Bone marrow (tissue), 2 donors: Measurements from ENCODE around the gene ALDH3A1.
"Not testable (repeated sequence)": the region's sequence is repeated elsewhere in the genome, so short reads cannot be mapped to it uniquely, and the experiment has no call there.

Experiments
- DNase-seq, 2 donors: peaks; one replicate each; lab custom pipeline; 2025; lab: John Stamatoyannopoulos, UW

ALDH3A1 gene

DNA sequence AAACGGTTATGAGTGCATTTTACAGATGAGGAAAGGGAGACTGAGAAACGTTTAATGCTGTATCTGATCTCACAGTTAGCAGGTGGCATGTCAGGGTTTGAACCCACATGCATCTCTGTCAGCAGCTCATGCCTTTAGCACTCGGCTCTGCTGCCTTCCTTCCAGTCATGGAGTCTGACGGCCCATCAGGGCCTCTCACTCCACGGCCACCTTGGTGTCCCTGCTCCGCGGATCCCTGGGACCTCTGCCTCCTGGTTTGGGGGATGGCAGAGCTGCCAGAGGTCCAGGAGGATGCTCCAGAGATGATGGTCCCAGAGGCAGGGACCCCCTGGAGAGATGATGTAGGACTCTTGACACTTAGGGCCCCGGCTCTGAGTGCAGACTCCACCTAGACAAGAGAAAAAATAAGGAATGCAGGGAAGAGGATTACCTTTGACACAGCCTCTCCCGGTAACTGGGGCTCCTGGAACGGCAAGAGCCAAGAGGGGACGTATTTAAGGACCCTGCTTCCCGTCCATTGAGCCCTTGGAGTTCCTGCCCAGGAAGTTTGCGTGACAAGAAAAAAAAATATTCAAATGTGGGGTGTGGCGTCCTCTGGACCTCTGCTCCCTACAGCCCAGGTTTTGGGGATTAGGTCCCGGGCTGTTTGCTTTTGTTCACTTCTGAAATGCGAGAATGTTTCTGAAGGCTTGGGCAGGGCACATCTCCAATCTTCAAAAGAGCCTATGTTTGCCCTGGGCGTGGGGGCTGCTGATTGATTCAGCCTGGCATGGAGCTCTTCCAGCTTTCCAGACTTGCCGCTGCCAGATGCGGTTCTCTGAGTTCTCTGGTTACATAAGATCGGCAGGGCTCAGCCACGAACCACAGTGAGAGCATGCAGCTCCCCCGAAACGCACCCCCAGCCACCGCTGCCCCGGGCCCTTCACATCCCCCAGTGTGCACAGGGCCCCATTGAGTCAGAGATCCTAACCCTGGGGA, at the start of gene ALDH3A1:
Gene ALDH3A1, minus strand, starts transcription at position 470 of the 978 bp plus-strand sequence. CDS start 3,169 bp downstream, outside the sequence.
- no peak for DNase-seq

DNA sequence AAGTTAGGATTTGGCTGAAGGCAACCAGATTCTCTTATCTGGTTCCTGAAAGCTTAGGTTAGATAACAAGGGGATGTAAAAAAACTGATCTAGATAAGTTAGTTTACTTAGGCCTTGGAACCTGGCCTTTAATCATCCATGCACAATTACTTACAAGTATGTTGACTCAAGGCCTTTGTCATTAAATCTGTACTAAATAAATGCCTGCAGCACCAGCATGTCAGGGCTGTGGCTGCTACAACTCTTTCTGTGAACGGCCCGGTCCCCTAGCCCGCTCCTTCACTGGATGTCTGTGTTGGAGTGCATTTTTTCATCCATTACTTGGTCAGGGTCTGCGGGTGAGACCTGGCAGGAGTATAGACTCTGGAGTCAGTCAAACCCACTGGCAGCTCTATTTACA, 48.4 kb upstream of the ALDH3A1 start:
- DNase-seq: no peak

- DNase-seq: no peak
Measured at GRCh38 chr17:19791918-19792550, 43.9 kb upstream of the ALDH3A1 start.

DNA sequence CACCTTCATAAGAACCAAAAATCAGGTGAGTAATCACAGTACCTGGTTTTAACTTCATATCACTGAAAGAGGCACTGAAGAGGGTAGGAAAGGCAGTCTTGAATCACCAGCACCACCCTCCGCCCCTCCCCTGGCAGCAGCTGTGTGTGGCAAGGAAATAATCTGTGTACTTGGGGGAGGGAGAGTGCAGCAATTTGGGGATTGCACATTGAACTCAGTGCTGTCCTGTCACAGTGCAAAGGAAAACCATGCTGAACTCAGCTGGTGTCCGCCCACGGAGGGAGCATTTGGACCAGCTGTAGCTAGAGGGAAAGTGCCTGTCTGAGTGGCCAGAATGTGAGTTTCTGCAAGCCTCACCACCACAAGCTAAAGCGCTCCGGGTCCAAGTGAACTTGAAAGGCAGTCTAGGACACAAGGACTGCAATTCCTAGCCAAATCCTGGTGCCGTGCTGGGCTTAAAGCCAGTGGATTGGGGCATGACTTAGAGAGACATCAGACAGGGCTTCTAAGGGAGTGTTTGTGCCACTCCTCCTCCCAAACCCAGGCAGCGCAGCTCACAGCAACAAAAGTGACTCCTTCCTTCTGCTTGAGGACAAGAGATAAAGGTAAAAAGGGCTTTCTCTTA, 39.7 kb upstream of the ALDH3A1 start:
- no peak for DNase-seq

DNA sequence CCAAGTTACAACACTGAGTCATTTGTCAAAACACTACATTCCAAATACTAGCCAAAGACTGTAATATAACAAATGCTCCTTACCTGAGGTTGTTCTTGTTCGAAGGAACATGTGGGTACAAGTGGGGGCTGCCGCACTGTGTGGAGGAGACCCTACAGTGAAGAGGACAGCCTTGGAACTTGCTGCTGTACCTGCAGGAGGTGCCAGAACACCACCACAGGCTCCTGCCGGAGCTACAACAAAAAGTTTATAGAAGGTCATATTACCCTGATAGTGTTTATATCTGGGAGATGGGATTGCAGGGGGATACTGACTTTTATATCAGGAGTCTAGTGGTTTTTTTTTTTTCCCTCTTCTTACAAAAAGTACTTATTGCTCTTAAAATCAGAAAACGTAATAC, 37.8 kb upstream of the ALDH3A1 start:
- DNase-seq: no peak

DNA sequence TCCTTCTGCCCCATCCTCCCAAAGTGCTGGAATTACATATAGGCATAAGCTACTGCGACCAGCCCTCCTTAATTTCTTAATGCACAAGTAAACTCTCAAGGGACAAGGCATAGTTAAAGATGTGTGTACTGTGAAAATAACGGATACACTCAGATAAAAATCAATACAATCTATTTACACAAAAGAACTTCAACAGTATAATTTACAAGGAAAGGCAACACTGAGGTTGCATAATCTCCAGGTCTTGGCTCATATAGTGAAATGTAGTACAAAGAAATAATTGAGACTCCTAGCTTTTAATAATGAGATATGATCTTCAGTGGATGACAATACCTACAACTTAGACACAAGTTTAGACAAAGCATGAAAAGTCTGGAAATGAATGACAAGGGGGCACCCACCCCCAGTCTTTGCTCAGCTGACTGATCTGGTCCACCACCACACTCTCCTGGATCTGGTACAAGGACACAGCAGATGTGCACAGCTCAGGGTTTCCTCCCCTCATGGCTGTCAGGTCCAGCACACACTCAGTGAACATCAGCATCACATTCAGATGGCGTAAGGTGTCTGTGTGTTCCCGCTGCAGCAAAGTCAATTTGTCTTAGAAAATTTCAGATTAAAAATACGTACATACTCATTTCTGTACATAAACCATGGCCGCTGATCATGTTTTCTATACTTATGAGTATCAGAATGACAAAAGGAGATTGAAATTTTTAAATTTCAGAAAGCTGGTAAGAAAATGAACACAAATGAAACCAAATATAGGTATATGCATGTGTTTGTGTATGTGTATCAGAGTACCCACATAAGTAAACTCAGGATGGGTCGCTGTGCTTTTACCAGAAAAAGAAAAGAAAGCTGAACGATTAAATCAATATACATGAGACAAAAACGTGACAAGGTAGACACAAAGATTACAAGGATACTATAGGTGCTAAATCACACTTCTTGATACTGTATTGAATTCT, 33.7 kb upstream of the ALDH3A1 start:
- no peak for DNase-seq

- DNase-seq: no peak
Measured at GRCh38 chr17:19780846-19781245, 32.7 kb upstream of the ALDH3A1 start.

- DNase-seq: no peak
Measured at GRCh38 chr17:19773534-19773933, 25.4 kb upstream of the ALDH3A1 start.

DNA sequence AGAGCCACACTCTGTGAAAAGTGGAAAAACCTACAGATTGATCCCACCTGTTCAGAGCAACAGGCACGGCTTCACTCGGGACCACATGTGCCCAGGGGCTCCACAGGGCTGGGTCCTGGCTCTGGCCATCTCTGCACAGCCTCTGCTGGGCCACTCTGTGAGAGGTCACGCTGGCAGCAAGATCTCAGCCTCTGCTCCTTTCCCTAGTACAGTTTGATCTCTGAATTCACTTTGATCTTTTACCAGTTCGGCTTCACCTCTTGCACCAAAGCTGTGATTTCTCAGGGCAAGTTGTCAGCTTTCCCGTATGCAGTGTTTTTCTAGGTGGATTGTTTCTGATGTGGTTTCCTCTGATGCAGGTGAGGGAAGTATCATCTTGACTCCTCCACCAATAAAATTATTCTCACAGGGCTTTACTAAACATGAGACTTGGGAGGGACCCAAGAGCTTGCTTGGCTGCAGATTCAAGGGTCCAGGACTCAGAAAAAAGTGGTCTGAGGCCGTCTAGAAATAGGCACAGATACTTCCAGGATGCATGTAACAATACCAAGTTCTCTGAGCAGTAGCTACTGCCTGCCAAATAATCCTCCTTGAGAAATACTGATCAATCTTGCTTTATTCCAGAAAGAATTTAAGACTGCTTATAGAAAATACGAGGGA, 24.0 kb upstream of the ALDH3A1 start:
- no peak for DNase-seq

GRCh38 chr17:19770985-19771735, 23.1 kb upstream of the ALDH3A1 start:
- DNase-seq: no peak

DNA sequence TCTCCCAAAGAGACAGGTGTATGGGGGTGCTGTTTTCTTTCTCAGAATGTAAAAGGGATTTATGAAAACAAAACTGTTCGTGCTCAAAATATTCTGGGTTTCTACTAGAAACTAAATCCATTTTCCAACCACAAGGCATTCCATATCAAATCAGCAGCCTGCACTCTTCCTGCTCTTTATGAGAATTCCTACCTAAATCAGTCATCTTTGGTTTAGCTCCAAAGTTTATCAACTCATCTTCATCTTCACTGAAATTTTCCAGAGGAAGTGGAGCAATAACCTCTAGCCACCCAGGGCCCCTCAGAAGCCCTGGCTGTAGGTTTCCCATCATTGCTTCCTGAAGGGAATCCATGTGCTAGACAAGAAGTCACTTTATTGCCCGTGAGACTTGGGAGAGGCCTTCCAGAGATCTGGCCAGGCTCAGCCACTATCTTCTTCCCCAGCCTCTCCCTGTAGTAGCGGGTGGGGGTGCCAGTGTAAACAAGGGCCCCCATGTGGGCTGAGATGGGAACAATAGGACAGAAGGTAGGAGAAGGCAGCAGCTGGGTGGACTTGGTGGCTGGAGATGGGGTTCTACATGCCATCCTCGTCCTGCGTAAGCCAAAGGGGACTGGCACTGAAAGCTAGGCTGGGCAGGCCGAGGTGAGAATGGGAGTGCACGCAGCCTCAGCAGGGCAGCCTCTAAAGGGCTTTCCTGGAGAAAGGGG, 22.0 kb upstream of the ALDH3A1 start:
- DNase-seq: no peak

GRCh38 chr17:19768046-19768782, 20.1 kb upstream of the ALDH3A1 start:
- no peak for DNase-seq

GRCh38 chr17:19766421-19767270, 18.5 kb upstream of the ALDH3A1 start:
- peak; percentile 30 to 55 for DNase-seq

DNA sequence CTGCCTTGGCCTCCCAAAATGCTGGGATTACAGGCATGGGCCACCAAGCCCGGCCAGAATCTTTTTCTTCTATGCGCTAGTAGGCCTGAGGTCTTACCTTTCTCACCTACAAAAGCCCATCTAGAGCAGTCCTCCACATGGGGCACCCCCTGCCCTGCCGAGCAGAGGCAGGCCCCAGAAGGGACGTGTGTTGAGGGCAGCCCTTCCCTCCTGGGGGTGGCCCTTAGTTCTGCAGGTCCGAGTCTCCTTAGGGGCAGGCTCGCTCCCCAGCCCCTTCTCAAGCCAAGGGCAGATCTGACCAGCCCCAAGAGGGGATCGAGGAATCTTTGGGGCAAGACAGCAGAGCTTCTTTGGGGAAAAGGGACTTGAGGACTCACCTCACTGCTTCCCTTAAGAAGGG, 17.9 kb upstream of the ALDH3A1 start:
- DNase-seq: no peak

DNA sequence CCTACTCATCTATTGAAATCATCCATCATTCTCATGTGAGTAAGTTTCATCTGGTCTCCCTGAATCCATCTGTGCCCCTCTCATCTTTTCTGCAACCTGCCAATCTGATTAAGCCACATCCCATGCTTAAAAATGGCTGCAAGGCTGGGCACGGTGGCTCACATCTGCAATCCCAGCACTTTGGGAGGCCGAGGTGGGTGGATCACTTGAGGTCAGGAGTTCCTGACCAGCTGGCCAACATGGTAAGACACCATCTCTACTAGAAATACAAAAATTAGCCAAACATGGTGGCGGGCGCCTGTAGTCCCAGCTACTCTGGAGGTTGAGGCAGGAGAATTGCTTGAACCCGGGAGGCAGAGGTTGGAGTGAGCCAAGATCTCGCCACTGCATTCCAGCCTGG, 15.9 kb upstream of the ALDH3A1 start:
- DNase-seq: not testable (repeated sequence)

DNA sequence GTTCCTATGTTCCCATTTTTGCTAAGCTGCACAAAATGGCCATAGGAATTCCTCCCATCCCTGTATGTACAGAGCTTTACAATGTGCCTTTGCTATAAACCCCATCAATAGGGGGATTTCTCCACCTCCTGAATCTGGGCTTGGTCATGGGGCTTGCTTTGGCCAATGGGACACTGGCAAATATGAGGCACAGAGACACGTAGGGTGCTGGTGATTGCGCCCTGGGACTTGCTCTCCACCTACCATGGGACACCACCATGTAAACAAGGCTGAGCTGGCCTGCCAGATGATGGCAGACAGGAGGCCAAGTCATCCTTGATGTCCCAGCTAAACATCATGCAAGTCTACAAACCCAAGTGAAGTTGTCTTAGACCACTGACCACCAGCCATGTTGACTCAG, 15.3 kb upstream of the ALDH3A1 start:
- DNase-seq: no peak

- DNase-seq: peak in 1 of 2 donors; percentile 29
Measured at GRCh38 chr17:19762515-19762961, 14.4 kb upstream of the ALDH3A1 start.

DNA sequence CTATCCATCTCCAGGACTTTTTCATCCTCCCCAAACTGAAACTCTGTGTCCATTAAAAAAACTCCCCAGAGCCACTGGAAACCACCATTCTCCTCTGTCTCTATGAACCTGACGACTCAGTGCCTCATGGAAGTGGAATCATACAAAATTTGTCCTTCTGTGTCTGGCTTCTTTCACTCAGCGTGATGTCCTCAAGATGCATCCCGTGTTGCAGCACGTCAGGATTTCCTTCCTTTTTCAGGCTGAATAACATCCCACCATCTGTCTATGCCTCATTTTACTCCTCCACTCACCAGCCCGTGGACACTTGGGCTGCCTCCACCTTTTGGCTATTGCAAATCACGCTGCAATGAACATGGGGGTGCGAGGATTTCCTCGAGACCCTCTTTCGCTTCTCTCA, 12.6 kb upstream of the ALDH3A1 start:
- DNase-seq: no peak
